ENCODE results near the gene PIGO.

DNA sequence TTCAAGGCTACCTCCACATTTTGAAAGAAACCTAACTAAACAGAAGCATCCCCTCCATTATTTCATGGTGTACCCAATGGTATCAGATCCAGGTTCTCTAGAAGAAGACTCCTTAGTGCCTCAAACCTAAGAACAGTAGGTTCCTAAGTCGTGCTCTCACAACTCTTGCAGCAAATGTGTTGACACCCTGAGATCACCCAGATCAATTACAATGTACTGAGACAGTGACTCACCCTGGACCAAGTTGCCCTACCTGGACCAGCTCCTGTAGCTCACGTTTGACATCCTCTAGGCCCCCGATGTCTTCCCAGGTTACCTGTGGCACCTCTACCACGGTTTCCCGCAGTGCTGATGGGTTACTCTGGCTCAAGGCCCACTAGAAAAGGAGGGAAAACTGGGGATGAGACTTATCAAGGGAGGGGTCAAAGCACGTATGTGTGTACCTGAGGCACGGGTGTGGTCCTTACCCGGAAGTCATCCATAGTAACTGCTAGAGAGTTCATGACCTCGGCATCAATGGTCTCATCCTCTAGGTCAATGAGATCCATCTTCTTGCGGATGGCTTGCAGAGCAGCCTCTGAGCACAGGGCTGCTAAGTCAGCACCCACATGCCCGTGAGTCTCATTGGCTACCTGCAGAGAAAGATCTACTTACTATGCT is 35.7 kb downstream of the PIGO start:
- TF ChIP-seq CTCF (IDR thresholded peaks at IDR 0.05), result no peak
- no peak for TF ChIP-seq POLR2A (IDR thresholded peaks at IDR 0.05)
